Lower lobe of right lung (tissue), 2 donors: ENCODE measurements around the gene SCAMP3. TPM values are rescaled to one million over a fixed set of nuclear protein-coding genes. Genes with fewer than 3 reads are reported as not detected.
"Not testable (repeated sequence)": the region's sequence is repeated elsewhere in the genome, so short reads cannot be mapped to it uniquely, and the experiment has no call there.

ENCODE experiments used
- ATAC-seq, 2 donors: fragments of 200-7000 bp; cut with Tn5 transposase; one replicate each; pipeline ENCODE4 v1.9.1; 2020 to 2022; ENCODE audit warnings: mild to moderate bottlenecking in 2 of 2, moderate library complexity in 2 of 2
- DNase-seq: peaks from one replicate; pipeline ENCODE4 v3.0.0-alpha.2; 2020
- H3K27ac ChIP-seq: fragments of 200-600 bp; one replicate; pipeline ENCODE4 v1.8.0; 2022
- H3K27me3 ChIP-seq: fragments of 200-600 bp; one replicate; pipeline ENCODE4 v1.8.0; 2022; ENCODE audit warnings: low read depth
- H3K36me3 ChIP-seq: fragments of 200-600 bp; one replicate; pipeline ENCODE4 v1.8.0; 2022; ENCODE audit warnings: mild to moderate bottlenecking
- H3K4me1 ChIP-seq: fragments of 200-600 bp; one replicate; pipeline ENCODE4 v1.8.0; 2022
- H3K4me3 ChIP-seq: fragments of 200-600 bp; one replicate; pipeline ENCODE4 v1.8.0; 2022; ENCODE audit warnings: mild to moderate bottlenecking
- H3K9me3 ChIP-seq: fragments of 200-600 bp; one replicate; pipeline ENCODE4 v1.8.0; 2022
- intact Hi-C: fragments of 100-400 bp; cut with DNase I; formaldehyde crosslinking; loops from one replicate; pipeline ENCODE4 v1.11.0; 2022
- total RNA-seq: library from RNA; stranded (reverse); fragmentation: NEBNext Ultra II Directional; extraction: Animal tissue kit (Norgen Biotek cat#: 25700); gene quantifications from one replicate; pipeline ENCODE4 v1.2.1, GENCODE V29; 2021
- TF ChIP-seq, protein P1 (sequence below): fragments of 200-600 bp; IDR thresholded peaks from one replicate; pipeline ENCODE4 v1.8.0; 2022; ENCODE audit warnings: antibody characterized with exemption, mild to moderate bottlenecking
- donor health status: DM: no; HTN: yes; CAD: no; lungs with severe emphysema.

The SCAMP3 gene
- total RNA-seq, 1 donor from 2014 or later, result 70.2 TPM

DNA sequence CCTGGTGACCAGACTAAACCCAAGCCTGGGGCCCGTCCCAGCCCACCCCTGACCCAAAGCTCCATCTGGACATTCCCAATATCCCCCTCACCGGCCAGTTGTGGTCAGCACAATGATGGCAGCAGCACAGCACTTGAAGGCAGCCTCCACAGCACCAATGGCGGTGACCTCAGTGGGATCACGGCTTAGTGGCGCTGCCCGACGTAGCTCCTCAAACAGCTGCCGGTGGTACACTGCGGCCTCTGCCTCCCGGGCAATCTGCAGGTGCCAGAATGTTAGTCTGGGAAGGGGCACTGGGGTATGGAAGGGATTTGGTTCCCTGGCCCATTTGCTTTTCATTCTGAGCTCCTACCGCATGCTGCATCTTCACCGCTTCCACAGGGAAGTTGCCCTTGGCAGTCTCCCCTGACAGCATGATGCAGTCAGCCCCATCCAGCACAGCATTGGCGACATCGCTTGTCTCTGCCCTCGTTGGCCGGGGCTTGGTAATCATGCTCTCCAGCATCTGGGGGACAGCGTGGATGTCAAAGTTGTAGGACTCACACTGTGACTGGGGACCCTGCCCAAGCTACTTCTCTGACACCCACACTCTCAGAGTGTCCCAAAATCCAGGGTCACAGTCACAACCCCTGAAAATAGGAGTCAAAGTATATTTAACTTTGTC, 31.1 kb upstream of the SCAMP3 start:
- ATAC-seq (no peak), DNase-seq (no peak)
- TF ChIP-seq, protein P1, sequence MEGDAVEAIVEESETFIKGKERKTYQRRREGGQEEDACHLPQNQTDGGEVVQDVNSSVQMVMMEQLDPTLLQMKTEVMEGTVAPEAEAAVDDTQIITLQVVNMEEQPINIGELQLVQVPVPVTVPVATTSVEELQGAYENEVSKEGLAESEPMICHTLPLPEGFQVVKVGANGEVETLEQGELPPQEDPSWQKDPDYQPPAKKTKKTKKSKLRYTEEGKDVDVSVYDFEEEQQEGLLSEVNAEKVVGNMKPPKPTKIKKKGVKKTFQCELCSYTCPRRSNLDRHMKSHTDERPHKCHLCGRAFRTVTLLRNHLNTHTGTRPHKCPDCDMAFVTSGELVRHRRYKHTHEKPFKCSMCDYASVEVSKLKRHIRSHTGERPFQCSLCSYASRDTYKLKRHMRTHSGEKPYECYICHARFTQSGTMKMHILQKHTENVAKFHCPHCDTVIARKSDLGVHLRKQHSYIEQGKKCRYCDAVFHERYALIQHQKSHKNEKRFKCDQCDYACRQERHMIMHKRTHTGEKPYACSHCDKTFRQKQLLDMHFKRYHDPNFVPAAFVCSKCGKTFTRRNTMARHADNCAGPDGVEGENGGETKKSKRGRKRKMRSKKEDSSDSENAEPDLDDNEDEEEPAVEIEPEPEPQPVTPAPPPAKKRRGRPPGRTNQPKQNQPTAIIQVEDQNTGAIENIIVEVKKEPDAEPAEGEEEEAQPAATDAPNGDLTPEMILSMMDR, result no peak
- no peaks in the 10 kb centered on the region for H3K9me3 ChIP-seq
- no peaks in the 10 kb centered on the region for H3K36me3 ChIP-seq
- H3K27ac ChIP-seq, result no peak overlapping the region
- no peak overlapping the region for H3K4me3 ChIP-seq
- H3K4me1 ChIP-seq, result peaks cover 8% of the 10 kb centered on the region
- intact Hi-C loops, result no loop called here
- peaks cover 28% of the 10 kb centered on the region for H3K27me3 ChIP-seq

DNA sequence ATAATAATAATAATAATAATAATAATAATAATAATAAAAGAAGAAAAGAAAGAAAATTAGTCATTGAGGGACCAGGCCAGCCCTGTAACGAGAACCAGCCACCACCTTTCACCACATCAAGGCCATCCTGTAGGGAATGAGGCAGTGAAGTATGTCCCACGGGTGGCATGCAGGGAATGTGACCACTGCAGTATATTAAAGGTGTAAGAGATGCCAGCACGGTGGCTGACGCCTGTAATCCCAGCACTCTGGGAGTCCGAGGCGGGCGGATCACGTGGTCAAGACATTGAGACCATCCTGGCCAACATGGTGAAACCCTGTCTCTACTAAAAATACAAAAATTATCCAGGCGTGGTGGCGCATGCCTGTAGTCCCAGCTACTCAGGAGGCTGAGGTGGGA, 28.8 kb upstream of the SCAMP3 start:
- H3K9me3 ChIP-seq, H3K36me3 ChIP-seq, H3K4me3 ChIP-seq, DNase-seq, H3K27ac ChIP-seq, ATAC-seq, H3K4me1 ChIP-seq, intact Hi-C loops: not testable (repeated sequence)
- peaks cover 17% of the 10 kb centered on the region for H3K27me3 ChIP-seq

DNA sequence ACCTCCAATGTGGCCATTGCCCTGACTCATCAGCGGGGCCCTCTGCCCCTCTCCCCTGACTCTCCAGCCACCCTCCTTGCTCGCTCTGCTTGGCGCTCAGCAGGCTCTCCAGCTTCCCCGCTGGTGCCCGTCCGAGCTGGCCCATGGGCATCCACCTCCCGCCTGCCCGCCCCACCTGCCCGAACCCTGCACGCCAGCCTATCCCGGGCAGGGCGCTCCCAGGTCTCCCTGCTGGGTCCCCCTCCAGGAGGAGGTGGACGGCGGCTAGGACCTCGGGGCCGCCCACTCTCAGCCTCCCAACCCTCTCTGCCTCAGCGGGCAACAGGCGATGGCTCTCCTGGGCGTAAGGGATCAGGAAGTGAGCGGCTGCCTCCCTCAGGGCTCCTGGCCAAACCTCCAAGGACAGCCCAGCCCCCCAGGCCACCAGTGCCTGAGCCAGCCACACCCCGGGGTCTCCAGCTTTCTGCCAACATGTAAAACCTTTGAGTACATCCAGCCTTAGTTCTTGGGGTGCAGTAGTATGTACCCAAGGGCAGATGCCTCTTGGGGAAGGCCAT, 25.9 kb upstream of the SCAMP3 start:
- ATAC-seq, result no peak
- intact Hi-C loops, result no loop called here

DNA sequence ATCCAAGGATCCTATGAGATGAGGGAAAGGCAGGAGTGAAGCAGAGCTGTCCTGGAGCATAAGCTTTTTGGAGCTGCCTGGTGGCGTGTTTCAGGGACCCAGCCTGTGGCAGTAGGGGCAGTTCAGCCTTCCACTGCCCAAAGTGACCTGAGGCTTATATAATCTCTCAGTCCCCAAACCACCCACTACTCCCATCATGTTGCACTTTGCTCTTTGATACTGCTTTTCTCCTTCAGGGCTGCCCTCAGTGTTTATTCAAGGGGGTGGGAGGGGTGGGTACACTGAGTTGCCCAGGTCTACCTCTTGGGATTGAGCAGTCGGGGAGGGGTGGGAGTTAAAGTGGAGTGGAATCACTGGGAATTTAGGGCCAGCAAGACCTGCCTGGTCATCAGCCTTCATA, 24.4 kb upstream of the SCAMP3 start:
- Histone ChIP-seq H3K9me3 (no peaks in the 10 kb centered on the region), H3K4me3 (no peak overlapping the region), H3K27me3 (no peaks in the 10 kb centered on the region), H3K27ac (no peak overlapping the region), H3K4me1 (no peaks in the 10 kb centered on the region), H3K36me3 (no peaks in the 10 kb centered on the region)
- ATAC-seq (no peak), DNase-seq (no peak)
- intact Hi-C loops, result no loop called here
- TF ChIP-seq, protein P1, result no peak

More for the DNA sequence above, 25.9 kb upstream of the SCAMP3 start:
- Histone ChIP-seq H3K27ac (no peak overlapping the region), H3K4me1 (no peaks in the 10 kb centered on the region), H3K36me3 (no peaks in the 10 kb centered on the region), H3K9me3 (no peaks in the 10 kb centered on the region), H3K4me3 (no peak overlapping the region), H3K27me3 (no peaks in the 10 kb centered on the region)
- DNase-seq, result no peak
- TF ChIP-seq, protein P1, result no peak

DNA sequence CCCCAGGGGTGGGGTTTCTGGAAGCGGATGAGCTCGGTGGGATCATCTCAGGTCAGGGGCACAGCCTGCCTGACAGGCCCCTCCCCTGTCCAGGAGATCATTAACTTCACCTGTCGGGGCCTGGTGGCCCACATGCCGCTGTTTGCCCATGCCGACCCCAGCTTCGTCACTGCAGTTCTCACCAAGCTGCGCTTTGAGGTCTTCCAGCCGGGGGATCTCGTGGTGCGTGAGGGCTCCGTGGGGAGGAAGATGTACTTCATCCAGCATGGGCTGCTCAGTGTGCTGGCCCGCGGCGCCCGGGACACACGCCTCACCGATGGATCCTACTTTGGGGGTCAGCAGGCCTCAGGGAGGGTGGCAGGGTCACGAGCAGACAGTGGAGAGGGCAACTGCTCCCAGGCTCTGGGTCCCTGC, 23.5 kb upstream of the SCAMP3 start:
- Histone ChIP-seq H3K27ac (no peak overlapping the region), H3K4me1 (no peaks in the 10 kb centered on the region), H3K27me3 (no peaks in the 10 kb centered on the region), H3K36me3 (no peaks in the 10 kb centered on the region), H3K4me3 (no peak overlapping the region), H3K9me3 (no peaks in the 10 kb centered on the region)
- ATAC-seq (no peak), DNase-seq (no peak)
- TF ChIP-seq, protein P1, result no peak
- intact Hi-C loops, result no loop called here

DNA sequence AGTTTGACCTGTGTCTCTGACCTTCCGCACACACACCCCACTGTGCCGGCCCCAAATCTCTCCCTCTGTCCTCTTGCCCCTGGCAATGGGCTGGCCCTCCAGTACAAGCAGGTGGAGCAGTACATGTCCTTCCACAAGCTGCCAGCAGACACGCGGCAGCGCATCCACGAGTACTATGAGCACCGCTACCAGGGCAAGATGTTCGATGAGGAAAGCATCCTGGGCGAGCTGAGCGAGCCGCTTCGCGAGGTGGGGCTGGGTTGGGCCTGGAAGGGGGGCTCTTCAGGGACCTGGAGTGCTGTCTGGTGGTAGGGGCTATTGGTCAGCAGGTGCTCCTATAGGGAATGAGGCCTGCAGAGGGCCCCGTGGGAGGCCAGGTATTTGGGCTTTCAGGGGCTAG, 22.9 kb upstream of the SCAMP3 start:
- no peaks in the 10 kb centered on the region for H3K36me3 ChIP-seq
- DNase-seq (no peak), ATAC-seq (no peak)
- TF ChIP-seq, protein P1, result no peak
- no peak overlapping the region for H3K4me3 ChIP-seq
- H3K9me3 ChIP-seq, result no peaks in the 10 kb centered on the region
- intact Hi-C loops, result no loop called here
- H3K27me3 ChIP-seq, result no peaks in the 10 kb centered on the region
- H3K27ac ChIP-seq, result no peak overlapping the region
- no peaks in the 10 kb centered on the region for H3K4me1 ChIP-seq
